ENCODE data around the gene SACM1L. TPM values are rescaled to one million over a fixed set of nuclear protein-coding genes. Genes with fewer than 3 reads are reported as not detected.
A peak's percentile ranks its signal among the peaks of the same experiment; 100 is the strongest.
"Not testable (repeated sequence)": the region's sequence is repeated elsewhere in the genome, so short reads cannot be mapped to it uniquely, and the experiment has no call there.

SACM1L gene
- polyA plus RNA-seq, 3 donors = 55.5 to 79.3 (median 67.6) TPM

- no peak for DNase-seq (ENCODE audit: extremely low read depth in 1 of 11, low read depth in 9 of 11, low spot score in 4 of 11)
These were observed 26.7 kb downstream of the SACM1L start for GRCh38 chr3:45715945-45716344.

GRCh38 chr3:45716790-45717336 is 27.7 kb downstream of the SACM1L start:
- no peak for DNase-seq (ENCODE audit: extremely low read depth in 1 of 11, low read depth in 9 of 11, low spot score in 4 of 11)

- peak in 1 of 11 donors; percentile 2 for DNase-seq (ENCODE audit: extremely low read depth in 1 of 11, low read depth in 9 of 11, low spot score in 4 of 11)
These were observed 30.7 kb downstream of the SACM1L start for GRCh38 chr3:45719655-45720487.

GRCh38 chr3:45724911-45725310 is 35.7 kb downstream of the SACM1L start:
- DNase-seq (ENCODE audit: extremely low read depth in 1 of 11, low read depth in 9 of 11, low spot score in 4 of 11) = no peak

GRCh38 chr3:45729614-45730013 is 40.4 kb downstream of the SACM1L start:
- no peak for DNase-seq (ENCODE audit: extremely low read depth in 1 of 11, low read depth in 9 of 11, low spot score in 4 of 11)

GRCh38 chr3:45730409-45731154 is 41.4 kb downstream of the SACM1L start:
- DNase-seq (ENCODE audit: extremely low read depth in 1 of 11, low read depth in 9 of 11, low spot score in 4 of 11) = no peak

GRCh38 chr3:45736707-45737106 is 47.5 kb downstream of the SACM1L start:
- DNase-seq (ENCODE audit: extremely low read depth in 1 of 11, low read depth in 9 of 11, low spot score in 4 of 11) = no peak

- no peak for DNase-seq (ENCODE audit: extremely low read depth in 1 of 11, low read depth in 9 of 11, low spot score in 4 of 11)
These were observed 48.0 kb downstream of the SACM1L start for GRCh38 chr3:45737234-45737633.

GRCh38 chr3:45739991-45740390 is 50.8 kb downstream of the SACM1L start:
- no peak for DNase-seq (ENCODE audit: extremely low read depth in 1 of 11, low read depth in 9 of 11, low spot score in 4 of 11)

GRCh38 chr3:45741247-45741646 is 52.1 kb downstream of the SACM1L start:
- DNase-seq (ENCODE audit: extremely low read depth in 1 of 11, low read depth in 9 of 11, low spot score in 4 of 11) = no peak

- DNase-seq (ENCODE audit: extremely low read depth in 1 of 11, low read depth in 9 of 11, low spot score in 4 of 11) = no peak
These were observed 52.7 kb downstream of the SACM1L start for GRCh38 chr3:45741742-45742460.

- no peak for DNase-seq (ENCODE audit: extremely low read depth in 1 of 11, low read depth in 9 of 11, low spot score in 4 of 11)
These were observed 53.4 kb downstream of the SACM1L start for GRCh38 chr3:45742461-45743089.

GRCh38 chr3:45746165-45746776 is 57.1 kb downstream of the SACM1L start:
- no peak for DNase-seq (ENCODE audit: extremely low read depth in 1 of 11, low read depth in 9 of 11, low spot score in 4 of 11)

- DNase-seq (ENCODE audit: extremely low read depth in 1 of 11, low read depth in 9 of 11, low spot score in 4 of 11) = no peak
These were observed 57.8 kb downstream of the SACM1L start for GRCh38 chr3:45746777-45747622.

GRCh38 chr3:45748068-45748467 is 58.9 kb downstream of the SACM1L start:
- DNase-seq (ENCODE audit: extremely low read depth in 1 of 11, low read depth in 9 of 11, low spot score in 4 of 11) = no peak

GRCh38 chr3:45749036-45749600 is 59.9 kb downstream of the SACM1L start:
- not testable (repeated sequence) for DNase-seq (ENCODE audit: extremely low read depth in 1 of 11, low read depth in 9 of 11, low spot score in 4 of 11)

- DNase-seq (ENCODE audit: extremely low read depth in 1 of 11, low read depth in 9 of 11, low spot score in 4 of 11) = no peak
These were observed 60.7 kb downstream of the SACM1L start for GRCh38 chr3:45749880-45750279.
